ENCODE data around the gene NALCN. TPM values are rescaled to one million over a fixed set of nuclear protein-coding genes. Genes with fewer than 3 reads are reported as not detected.

The NALCN gene
- total and polyA plus RNA-seq, 7 donors = 0.04 to 0.49 (median 0.21) TPM; not detected in 1

DNA sequence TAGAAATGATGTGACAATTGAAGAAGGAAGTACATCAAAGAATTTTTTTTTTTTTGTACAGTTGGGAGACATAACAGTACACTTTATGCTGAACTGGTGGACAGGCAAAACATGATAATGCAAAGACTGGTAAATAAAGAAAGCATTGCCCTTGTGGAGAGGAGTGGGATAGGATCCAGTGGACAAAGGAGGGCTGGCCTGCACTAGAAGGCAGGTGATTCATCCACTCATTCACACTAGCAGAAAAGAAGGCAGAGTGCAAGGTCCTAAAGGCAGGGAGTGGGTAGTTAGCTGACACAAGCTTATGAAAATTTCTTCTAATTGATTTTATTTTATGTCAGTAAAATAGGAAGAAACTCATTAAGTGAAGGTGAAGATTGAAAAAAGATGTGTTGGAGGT lies 17.6 kb upstream of the NALCN start:
- ATAC-seq (no peak), DNase-seq (no peak)
- Histone ChIP-seq H3K4me3 (no peak overlapping the region), H3K4me1 (no peaks in the 10 kb centered on the region), H3K36me3 (ENCODE audit: insufficient read depth in 1 of 2, low read depth in 1 of 2) (no peaks in the 10 kb centered on the region), H3K9me3 (no peaks in the 10 kb centered on the region), H3K27ac (no peak overlapping the region), H3K27me3 (ENCODE audit: insufficient read depth in 3 of 3, low read length in 2 of 3) (no peaks in the 10 kb centered on the region)
- intact Hi-C loops (cut with DNase I) = no loop called here
- TF ChIP-seq, protein P1, sequence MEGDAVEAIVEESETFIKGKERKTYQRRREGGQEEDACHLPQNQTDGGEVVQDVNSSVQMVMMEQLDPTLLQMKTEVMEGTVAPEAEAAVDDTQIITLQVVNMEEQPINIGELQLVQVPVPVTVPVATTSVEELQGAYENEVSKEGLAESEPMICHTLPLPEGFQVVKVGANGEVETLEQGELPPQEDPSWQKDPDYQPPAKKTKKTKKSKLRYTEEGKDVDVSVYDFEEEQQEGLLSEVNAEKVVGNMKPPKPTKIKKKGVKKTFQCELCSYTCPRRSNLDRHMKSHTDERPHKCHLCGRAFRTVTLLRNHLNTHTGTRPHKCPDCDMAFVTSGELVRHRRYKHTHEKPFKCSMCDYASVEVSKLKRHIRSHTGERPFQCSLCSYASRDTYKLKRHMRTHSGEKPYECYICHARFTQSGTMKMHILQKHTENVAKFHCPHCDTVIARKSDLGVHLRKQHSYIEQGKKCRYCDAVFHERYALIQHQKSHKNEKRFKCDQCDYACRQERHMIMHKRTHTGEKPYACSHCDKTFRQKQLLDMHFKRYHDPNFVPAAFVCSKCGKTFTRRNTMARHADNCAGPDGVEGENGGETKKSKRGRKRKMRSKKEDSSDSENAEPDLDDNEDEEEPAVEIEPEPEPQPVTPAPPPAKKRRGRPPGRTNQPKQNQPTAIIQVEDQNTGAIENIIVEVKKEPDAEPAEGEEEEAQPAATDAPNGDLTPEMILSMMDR (IDR thresholded peaks at IDR 0.05) = no peak

DNA sequence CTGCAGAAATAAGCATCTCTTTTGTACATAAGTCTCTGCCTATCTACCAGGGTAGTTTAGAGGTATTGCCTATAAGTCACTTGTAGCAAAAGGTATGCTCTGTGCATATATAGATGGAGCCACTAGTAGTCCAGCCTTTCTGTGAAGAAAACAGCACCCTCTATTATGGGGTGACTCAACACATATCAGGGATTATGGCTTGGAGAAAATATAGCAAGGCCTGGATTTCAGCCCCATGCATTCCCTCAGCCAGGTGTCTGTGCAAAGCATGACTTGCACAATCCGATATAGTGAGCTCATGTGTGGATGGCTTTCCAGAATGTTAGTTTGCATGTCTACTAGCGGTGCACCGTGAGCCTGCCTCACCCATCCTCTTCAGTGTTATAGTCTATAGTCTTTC lies 13.4 kb upstream of the NALCN start:
- WGBS, 3 donors = 89 to 92% (median 91%) methylated on average over 3 of the region's 3 CpGs
- no peak for DNase-seq

DNA sequence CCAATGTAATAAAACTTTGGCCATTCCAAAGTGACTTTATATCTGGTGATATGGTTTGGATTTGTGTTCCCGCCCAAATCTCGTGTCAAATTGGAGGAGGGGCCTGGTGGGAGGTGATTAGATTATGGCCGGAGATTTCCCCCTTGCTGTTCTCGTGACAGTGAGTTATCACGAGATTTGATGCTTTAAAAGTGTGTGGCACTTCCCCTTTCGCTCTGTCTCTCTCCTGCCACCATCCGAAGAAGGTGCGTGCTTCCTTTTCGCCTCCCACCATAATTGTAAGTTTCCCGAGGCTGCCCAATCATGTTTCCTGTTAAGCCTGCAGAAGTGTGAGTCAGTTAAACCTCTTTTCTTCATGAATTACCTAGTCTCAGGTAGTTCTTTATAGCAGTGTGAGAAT lies 9.3 kb upstream of the NALCN start:
- DNase-seq = no peak
- H3K4me3 ChIP-seq = no peak overlapping the region
- TF ChIP-seq, protein P1 (IDR thresholded peaks at IDR 0.05) = no peak
- no peaks in the 10 kb centered on the region for H3K4me1 ChIP-seq
- intact Hi-C loops (cut with DNase I) = no loop called here
- no peaks in the 10 kb centered on the region for H3K27me3 ChIP-seq (ENCODE audit: insufficient read depth in 3 of 3, low read length in 2 of 3)
- ATAC-seq = no peak
- H3K36me3 ChIP-seq (ENCODE audit: insufficient read depth in 1 of 2, low read depth in 1 of 2) = no peaks in the 10 kb centered on the region
- no peak overlapping the region for H3K27ac ChIP-seq
- 77 to 84% (median 79%) methylated on average over 10 of the region's 10 CpGs for WGBS, 3 donors
- no peaks in the 10 kb centered on the region for H3K9me3 ChIP-seq

More for the DNA sequence above, 13.4 kb upstream of the NALCN start:
- no peak for ATAC-seq
- no peaks in the 10 kb centered on the region for H3K9me3 ChIP-seq
- TF ChIP-seq, protein P1 (IDR thresholded peaks at IDR 0.05) = no peak
- no peak overlapping the region for H3K27ac ChIP-seq
- H3K4me3 ChIP-seq = no peak overlapping the region
- no peaks in the 10 kb centered on the region for H3K27me3 ChIP-seq (ENCODE audit: insufficient read depth in 3 of 3, low read length in 2 of 3)
- intact Hi-C loops (cut with DNase I) = no loop called here
- H3K36me3 ChIP-seq (ENCODE audit: insufficient read depth in 1 of 2, low read depth in 1 of 2) = no peaks in the 10 kb centered on the region
- no peaks in the 10 kb centered on the region for H3K4me1 ChIP-seq

DNA sequence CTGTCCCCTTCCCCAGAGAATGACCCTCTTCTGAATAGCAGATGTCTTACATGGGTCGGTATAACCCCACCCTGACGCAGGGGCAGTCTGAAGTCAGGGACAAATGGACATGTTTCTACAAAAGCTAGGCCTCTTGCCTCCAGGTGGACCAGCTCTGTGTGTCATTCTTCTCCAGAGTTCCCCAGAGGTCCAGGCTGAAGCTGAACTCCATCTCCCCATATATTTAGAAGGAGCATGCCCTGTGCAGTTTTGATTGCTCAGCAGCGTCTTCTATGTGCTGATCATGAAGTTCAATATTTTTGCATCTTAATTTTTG lies 8.8 kb upstream of the NALCN start:
- intact Hi-C loops (cut with DNase I) = no loop called here
- no peak for ATAC-seq
- TF ChIP-seq, protein P1 (IDR thresholded peaks at IDR 0.05) = no peak

DNA sequence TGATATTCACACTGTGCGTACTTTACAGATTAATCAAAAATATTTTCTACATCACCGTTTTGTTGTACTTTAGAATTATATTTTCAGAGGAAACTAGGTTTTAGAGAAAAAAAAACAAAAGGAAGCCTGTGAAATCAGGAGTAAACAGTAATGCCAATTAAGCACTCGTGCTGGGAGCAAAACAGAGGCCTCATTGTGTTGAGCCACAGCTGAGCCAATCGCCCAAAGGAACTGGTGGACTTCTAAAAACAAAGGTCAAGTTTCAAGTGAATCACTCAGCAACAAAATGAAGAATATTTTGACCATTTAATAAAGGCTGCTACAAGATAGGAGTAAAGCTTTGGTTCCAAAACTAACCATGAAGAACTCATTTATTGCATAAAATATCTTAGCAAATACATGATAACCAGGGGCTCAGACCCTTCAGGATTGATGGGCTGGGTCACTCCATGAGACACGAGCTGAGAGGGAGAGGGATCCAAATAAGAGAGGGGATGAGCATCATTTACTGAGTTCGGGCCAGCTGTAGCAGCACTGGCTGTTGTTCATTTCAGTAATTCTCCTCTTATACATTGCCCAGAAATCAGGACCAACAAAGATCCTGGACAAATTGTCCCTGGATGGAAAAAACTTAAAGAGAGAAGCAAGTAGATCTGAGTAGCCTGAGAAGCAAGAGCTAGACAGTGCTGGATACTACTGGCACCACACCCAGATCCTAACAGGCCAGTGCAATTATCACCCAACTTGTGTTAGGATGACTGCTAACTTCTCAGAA lies 8.3 kb upstream of the NALCN start:
- Histone ChIP-seq H3K27me3 (ENCODE audit: insufficient read depth in 3 of 3, low read length in 2 of 3) (no peaks in the 10 kb centered on the region), H3K36me3 (ENCODE audit: insufficient read depth in 1 of 2, low read depth in 1 of 2) (no peaks in the 10 kb centered on the region), H3K9me3 (no peaks in the 10 kb centered on the region), H3K4me1 (no peaks in the 10 kb centered on the region), H3K27ac (no peak overlapping the region), H3K4me3 (no peak overlapping the region)
- DNase-seq = no peak
- intact Hi-C loops (cut with DNase I) = no loop called here
- no peak for ATAC-seq
- 21 to 31% (median 25%) methylated on average over 6 of the region's 6 CpGs for WGBS, 3 donors
- TF ChIP-seq, protein P1 (IDR thresholded peaks at IDR 0.05) = no peak

More for the DNA sequence above, 8.8 kb upstream of the NALCN start:
- no peak for DNase-seq
- Histone ChIP-seq H3K4me3 (no peak overlapping the region), H3K27ac (no peak overlapping the region), H3K9me3 (no peaks in the 10 kb centered on the region), H3K36me3 (ENCODE audit: insufficient read depth in 1 of 2, low read depth in 1 of 2) (no peaks in the 10 kb centered on the region), H3K27me3 (ENCODE audit: insufficient read depth in 3 of 3, low read length in 2 of 3) (no peaks in the 10 kb centered on the region), H3K4me1 (no peaks in the 10 kb centered on the region)
- WGBS, 3 donors = 59 to 77% (median 71%) methylated on average over 3 of the region's 3 CpGs
